Astrocyte (in vitro differentiated cells and primary cell): ENCODE measurements around the gene UGT1A8.

Experiments used
- EZH2 ChIP-seq: IDR thresholded peaks from 2 replicates; pipeline ENCODE4 v1.6.1; 2012; ENCODE audit warnings: mild to moderate bottlenecking, low read length, inconsistent platforms; ENCODE audit not compliant: insufficient read depth
- TF ChIP-seq, protein P1 (sequence below): IDR thresholded peaks from 2 replicates; pipeline ENCODE4 v1.5.1; 2011; ENCODE audit warnings: low read depth, mild to moderate bottlenecking, inconsistent platforms, low read length, moderate library complexity; ENCODE audit not compliant: insufficient read depth

GRCh38 chr2:233766416-233766815 lies 149.0 kb downstream of the UGT1A8 start:
- TF ChIP-seq, protein P1, sequence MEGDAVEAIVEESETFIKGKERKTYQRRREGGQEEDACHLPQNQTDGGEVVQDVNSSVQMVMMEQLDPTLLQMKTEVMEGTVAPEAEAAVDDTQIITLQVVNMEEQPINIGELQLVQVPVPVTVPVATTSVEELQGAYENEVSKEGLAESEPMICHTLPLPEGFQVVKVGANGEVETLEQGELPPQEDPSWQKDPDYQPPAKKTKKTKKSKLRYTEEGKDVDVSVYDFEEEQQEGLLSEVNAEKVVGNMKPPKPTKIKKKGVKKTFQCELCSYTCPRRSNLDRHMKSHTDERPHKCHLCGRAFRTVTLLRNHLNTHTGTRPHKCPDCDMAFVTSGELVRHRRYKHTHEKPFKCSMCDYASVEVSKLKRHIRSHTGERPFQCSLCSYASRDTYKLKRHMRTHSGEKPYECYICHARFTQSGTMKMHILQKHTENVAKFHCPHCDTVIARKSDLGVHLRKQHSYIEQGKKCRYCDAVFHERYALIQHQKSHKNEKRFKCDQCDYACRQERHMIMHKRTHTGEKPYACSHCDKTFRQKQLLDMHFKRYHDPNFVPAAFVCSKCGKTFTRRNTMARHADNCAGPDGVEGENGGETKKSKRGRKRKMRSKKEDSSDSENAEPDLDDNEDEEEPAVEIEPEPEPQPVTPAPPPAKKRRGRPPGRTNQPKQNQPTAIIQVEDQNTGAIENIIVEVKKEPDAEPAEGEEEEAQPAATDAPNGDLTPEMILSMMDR = no peak
- TF ChIP-seq EZH2 = no peak
